HG02870 (cell line): Measurements from ENCODE around the gene NT5E.
A peak's percentile ranks its signal among the peaks of the same experiment; 100 is the strongest.
"Not testable (repeated sequence)": the region's sequence is repeated elsewhere in the genome, so short reads cannot be mapped to it uniquely, and the experiment has no call there.

Experiments used
- ATAC-seq: cut with Tn5 transposase; IDR thresholded peaks from one replicate; pipeline ENCODE4 v1.9.1; 2021; ENCODE audit warnings: mild to moderate bottlenecking, moderate library complexity; ENCODE audit not compliant: unreplicated experiment

NT5E gene

GRCh38 chr6:85449818-85450759 lies at the start of gene NT5E:
NT5E (plus strand) TSS chr6:85450083; CDS start chr6:85450140, 57 bp downstream.
- peak; percentile 70 for ATAC-seq

DNA sequence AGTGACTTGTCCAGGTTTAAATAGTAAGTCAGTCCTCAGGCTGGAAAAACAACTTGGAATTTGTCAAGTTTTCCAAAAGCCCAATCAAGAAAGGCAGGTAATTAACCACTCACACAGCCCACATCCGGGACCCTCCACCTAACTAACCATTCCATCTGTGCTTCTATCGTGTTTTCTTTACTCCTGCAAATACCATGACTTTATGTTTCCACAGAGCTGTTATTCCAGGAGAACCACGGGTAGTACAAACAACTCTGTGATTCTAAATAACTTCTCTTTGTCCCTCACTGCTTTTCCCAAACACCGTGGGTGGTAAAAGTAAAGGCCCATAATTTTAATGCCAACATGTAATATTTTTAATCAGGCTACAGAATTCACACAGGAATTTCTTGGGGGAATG lies 49.6 kb upstream of the NT5E start:
- ATAC-seq = no peak

DNA sequence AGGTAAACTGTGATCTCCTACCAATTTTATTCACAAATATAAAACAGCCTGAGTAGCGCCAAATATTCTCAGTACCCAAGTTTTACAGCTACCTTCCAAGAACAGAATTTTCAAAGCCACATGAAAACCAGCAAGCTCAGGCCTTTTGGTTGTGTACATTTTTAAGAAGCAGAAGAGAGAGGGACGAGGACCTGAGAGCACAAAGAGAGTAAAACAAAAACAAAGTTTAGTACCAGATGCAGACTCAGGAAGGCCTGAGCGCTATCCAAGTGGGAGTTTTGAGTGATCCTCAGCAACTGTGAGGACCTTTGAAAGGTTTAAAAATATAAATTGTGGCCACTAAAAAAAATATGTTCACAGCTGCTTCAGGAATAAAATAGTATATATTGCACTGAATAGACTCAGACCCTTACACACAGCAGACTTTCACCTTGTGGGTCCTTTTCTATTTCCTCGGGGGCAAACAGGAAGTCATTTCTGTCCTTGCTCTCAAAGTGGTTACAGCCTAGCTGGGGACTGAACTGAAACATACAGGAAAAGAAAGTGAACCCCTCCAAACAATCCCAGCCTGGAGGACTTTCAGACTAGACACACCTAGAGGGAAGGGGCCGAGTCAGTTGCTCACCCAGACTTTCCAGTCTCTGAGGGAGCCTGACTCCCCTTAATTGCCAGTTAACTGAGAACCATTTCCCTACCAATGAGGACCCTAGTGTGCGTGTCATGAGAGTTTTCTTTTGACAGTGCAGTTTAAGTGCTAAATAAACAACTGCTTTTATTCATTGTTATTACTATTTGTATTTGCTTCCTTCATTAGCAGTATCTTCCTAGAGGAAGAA lies 48.5 kb upstream of the NT5E start:
- ATAC-seq = no peak

DNA sequence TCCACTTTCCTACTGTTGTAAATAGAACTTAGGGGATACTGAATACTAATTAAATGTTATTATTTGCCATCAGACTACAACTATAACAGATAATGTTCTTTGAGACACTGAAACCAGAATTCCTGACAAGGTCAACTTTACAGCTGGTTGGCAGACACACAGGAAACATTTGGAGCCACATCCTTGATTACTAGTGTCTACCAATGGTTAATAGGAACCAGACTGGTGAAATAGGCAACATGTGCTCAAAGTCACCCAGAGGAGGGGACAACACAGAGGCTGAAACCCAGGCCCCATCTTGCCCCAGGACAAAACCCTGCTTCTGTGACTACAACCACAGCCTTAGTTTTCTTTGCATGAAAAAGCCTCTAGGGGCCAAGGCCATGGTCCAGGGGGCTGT lies 47.8 kb upstream of the NT5E start:
- ATAC-seq = no peak

- ATAC-seq = no peak
Measured at GRCh38 chr6:85402922-85403321, 47.0 kb upstream of the NT5E start.

DNA sequence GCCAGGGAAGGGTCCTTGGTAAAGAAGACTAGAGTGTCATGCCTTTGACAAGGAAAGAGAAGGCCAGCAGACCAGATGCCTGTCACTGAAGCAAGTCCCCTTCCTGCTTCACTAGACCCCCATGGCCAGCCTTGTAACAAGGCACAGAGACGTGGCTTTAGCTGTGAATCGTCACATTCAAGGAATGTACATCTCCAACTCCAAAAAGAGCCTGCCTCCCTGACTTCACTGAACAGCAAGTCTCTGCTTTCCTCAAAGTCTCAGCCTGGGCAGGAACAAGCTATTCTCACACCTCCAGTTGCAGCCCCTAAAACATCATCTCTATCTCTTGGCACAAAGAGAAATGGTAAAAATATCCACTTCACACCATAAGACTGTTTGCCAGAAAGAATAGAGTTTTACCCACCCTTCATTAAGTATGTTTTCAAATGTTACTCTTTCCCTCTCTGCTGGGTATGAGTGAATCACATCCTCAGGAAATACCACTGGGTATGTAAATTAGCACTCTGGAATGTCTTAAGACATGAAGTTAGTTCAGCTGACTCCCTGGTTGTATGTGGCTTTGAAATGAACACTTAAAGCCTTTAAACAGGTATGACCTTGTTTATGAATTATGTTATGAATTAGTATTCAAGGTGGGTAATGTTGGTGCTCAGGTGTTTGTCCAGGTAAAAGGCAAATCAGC lies 46.4 kb upstream of the NT5E start:
- ATAC-seq = no peak

DNA sequence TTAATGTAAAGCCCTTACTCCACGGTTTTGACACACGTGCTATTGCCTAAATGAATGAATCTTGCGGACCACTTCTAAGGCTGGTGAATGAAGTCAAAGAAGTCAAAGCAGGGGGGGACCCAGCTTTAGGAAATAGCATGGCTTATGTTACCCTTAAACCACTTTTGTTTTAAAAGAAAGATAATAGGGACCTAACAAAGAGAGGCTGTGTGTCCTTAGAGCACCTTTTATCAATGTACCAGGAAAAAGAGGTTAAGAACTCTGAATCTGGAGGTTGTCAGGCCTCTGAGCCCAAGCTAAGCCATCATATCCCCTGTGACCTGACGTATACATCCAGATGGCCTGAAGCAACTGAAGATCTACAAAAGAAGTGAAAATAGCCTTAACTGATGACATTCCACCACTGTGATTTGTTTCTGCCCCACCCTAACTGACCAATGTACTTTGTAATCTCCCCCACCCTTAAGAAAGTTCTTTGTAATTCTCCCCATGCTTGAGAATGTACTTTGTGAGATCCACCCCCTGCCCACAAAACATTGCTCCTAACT lies 45.8 kb upstream of the NT5E start:
- ATAC-seq = not testable (repeated sequence)

DNA sequence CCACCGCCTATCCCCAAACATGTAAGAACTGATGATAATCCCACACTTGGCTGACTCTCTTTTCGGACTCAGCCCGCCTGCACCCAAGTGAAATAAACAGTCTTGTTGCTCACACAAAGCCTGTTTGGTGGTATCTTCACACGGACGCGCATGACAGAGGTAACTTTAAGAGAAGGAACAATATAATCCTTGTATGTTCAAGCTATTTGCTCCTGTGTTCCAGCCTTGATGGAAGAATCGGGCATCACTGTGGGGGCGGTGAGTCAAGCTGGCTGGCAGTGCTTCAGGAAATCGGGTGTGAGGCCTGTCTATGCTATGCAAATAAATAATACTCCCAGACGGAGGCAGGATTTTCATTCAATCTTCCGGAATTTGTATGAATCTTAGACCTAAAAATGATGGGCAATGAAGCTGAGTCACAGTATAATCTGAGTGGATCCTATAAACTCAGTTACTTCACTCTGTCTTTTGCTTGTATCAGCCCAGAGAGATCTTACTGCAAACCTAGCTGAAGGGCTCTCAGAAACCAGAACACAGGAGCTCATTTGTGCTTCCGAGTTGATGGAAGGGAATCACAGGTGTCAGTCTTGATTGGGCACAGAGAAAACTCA lies 45.2 kb upstream of the NT5E start:
- ATAC-seq = no peak

- no peak for ATAC-seq
Measured at GRCh38 chr6:85405175-85405852, 44.6 kb upstream of the NT5E start.

DNA sequence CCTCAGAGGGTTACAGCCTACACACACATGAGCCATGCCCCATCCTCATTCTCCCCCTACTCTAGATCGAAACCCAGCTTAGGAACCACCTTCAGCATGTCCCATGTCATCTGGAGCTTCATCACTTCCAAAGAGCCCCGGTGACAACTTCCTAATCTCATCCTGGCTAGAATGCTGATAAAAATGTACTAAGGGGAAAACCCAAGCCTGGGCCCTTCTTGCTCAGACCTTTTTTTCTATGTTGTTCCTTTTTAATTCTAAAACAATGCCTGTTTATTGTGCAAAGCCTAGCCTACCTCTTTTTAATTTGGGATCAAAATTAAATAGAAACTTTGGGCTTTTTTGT lies 44.1 kb upstream of the NT5E start:
- no peak for ATAC-seq

GRCh38 chr6:85406641-85407075 lies 43.2 kb upstream of the NT5E start:
- no peak for ATAC-seq

DNA sequence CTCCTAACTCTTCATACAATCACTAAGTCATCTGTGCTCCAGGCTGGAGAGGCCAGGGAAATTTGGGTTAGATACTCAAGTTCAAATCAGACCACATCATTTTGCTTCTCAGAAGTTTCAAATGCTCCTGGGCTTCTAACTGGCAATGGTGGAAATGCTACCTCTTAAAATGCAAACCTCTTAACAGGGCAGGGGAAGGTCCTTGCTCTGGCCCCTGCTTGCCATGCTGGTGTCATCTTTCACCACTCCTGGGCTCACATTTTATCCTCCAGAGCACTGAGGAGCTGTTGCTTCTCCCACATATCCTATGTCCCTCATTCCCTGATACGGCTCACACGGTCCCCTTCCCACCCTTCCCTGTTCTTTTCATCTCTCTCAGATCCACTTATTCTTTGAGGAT lies 41.8 kb upstream of the NT5E start:
- no peak for ATAC-seq

GRCh38 chr6:85412911-85413430 lies 36.9 kb upstream of the NT5E start:
- ATAC-seq = no peak

- ATAC-seq = no peak
Measured at GRCh38 chr6:85416049-85416448, 33.8 kb upstream of the NT5E start.

DNA sequence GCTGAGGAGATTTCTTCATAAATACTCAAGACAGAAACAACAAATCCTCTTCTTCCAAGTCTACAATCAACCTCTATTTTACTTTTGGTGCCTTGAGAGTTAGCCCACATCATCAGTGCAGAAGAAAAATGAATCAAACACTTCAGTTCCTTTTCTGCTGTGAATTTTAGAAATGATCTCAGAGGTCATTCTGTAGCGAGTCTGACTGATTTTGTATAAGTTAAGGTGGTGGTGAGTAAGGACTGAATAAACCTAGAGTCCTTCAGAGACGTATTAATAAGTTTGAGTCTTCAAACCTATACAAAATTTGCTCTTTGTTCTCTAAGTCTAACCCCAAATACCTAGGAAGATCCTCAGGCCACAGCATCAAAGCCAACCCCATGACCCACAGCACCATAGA lies 33.1 kb upstream of the NT5E start:
- no peak for ATAC-seq

DNA sequence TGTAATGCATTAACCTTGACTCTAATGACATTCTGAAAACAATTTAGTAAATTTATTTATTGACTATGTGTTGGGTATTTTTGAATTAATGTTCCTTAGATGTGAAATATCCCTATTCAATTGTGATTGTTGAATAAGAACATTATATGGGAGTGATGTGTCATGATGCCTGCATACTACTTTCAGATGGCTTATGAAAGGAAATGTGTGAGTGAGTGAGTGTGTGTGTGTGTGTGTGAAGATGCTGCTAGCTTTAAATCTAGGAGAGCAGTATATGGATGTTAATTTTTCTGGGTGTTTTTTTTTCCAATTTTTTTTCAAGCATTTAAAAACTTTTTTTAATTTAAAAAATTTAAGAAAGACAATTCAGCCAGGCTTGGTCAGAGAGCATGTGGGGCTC lies 32.5 kb upstream of the NT5E start:
- ATAC-seq = no peak

- no peak for ATAC-seq
Measured at GRCh38 chr6:85418059-85418458, 31.8 kb upstream of the NT5E start.

- ATAC-seq = peak; percentile 72
Measured at GRCh38 chr6:85419046-85419759, 30.7 kb upstream of the NT5E start.

GRCh38 chr6:85420551-85420950 lies 29.3 kb upstream of the NT5E start:
- ATAC-seq = no peak
